H9 (cell line): Measurements from ENCODE around the gene THSD4. TPM values are rescaled to one million over a fixed set of nuclear protein-coding genes. Genes with fewer than 3 reads are reported as not detected.

ENCODE experiments used
- DNase-seq: peaks from one replicate; pipeline ENCODE4 v3.0.0-alpha.2; 2017
- H2AFZ ChIP-seq: one replicate; pipeline ENCODE4 v1.6.1; 2013; ENCODE audit warnings: mild to moderate bottlenecking, low read length, control low read depth, moderate library complexity
- H2AK5ac ChIP-seq: 2 replicates; pipeline ENCODE4 v1.6.1; 2013; ENCODE audit warnings: low read length, control low read depth, mixed read lengths; ENCODE audit not compliant: insufficient read length
- H2BK120ac ChIP-seq: one replicate; pipeline ENCODE4 v1.6.1; 2013; ENCODE audit warnings: low read depth, mild to moderate bottlenecking, low read length, control low read depth, inconsistent platforms; ENCODE audit not compliant: poor library complexity, severe bottlenecking
- H2BK12ac ChIP-seq: 2 replicates; pipeline ENCODE4 v1.6.1; 2013; ENCODE audit warnings: low read length, control low read depth, mixed read lengths, low read depth; ENCODE audit not compliant: insufficient read length
- H2BK15ac ChIP-seq: 2 replicates; pipeline ENCODE4 v1.6.1; 2013; ENCODE audit warnings: low read depth, low read length, control low read depth
- H2BK20ac ChIP-seq: one replicate; pipeline ENCODE4 v1.6.1; 2013; ENCODE audit warnings: low read depth, mild to moderate bottlenecking, low read length, control low read depth, inconsistent platforms; ENCODE audit not compliant: poor library complexity, severe bottlenecking
- H2BK5ac ChIP-seq: 2 replicates; pipeline ENCODE4 v1.6.1; 2013; ENCODE audit warnings: low read length, control low read depth, mixed read lengths; ENCODE audit not compliant: insufficient read length
- H3K14ac ChIP-seq: 2 replicates; pipeline ENCODE4 v1.6.1; 2013; ENCODE audit warnings: low read length, control low read depth; ENCODE audit not compliant: insufficient read depth
- H3K18ac ChIP-seq: 2 replicates; pipeline ENCODE4 v1.6.1; 2013; ENCODE audit warnings: low read depth, mild to moderate bottlenecking, mixed read lengths, low read length, control low read depth; ENCODE audit not compliant: insufficient read length
- H3K23ac ChIP-seq: 2 replicates; pipeline ENCODE4 v1.6.1; 2013; ENCODE audit warnings: low read length, control low read depth, mixed read lengths, low read depth; ENCODE audit not compliant: insufficient read length
- H3K23me2 ChIP-seq: 2 replicates; pipeline ENCODE4 v1.6.1; 2013; ENCODE audit warnings: low read depth, mild to moderate bottlenecking, mixed read lengths, low read length, control low read depth; ENCODE audit not compliant: insufficient read length, poor library complexity, severe bottlenecking
- H3K27ac ChIP-seq: 2 replicates; pipeline ENCODE4 v1.5.1; 2013; ENCODE audit warnings: low read length, control low read depth, mixed read lengths, low read depth; ENCODE audit not compliant: insufficient read length
- H3K27me3 ChIP-seq: 2 replicates; pipeline ENCODE4 v1.6.1; 2013; ENCODE audit warnings: low read length, control low read depth, inconsistent platforms; ENCODE audit not compliant: insufficient read depth
- H3K4ac ChIP-seq: 2 replicates; pipeline ENCODE4 v1.6.1; 2013; ENCODE audit warnings: low read depth, mild to moderate bottlenecking, control low read depth, inconsistent platforms, low read length, moderate library complexity
- H3K4me1 ChIP-seq: 2 replicates; pipeline ENCODE4 v1.6.1; 2013; ENCODE audit warnings: low read length, control low read depth, inconsistent platforms; ENCODE audit not compliant: insufficient read depth
- H3K4me2 ChIP-seq: 2 replicates; pipeline ENCODE4 v1.6.1; 2013; ENCODE audit warnings: low read length, control low read depth, mixed read lengths; ENCODE audit not compliant: insufficient read length, insufficient read depth
- H3K56ac ChIP-seq: 2 replicates; pipeline ENCODE4 v1.6.1; 2013; ENCODE audit warnings: low read depth, mild to moderate bottlenecking, mixed read lengths, low read length, control low read depth; ENCODE audit not compliant: insufficient read length
- H3K79me1 ChIP-seq: 2 replicates; pipeline ENCODE4 v1.6.1; 2013; ENCODE audit warnings: low read depth, mild to moderate bottlenecking, moderate library complexity, low read length, control low read depth, inconsistent platforms; ENCODE audit not compliant: insufficient read depth, poor library complexity, severe bottlenecking
- H3K79me2 ChIP-seq: 2 replicates; pipeline ENCODE4 v1.6.1; 2013; ENCODE audit warnings: low read length, control low read depth, inconsistent platforms; ENCODE audit not compliant: insufficient read depth
- H3K9ac ChIP-seq: 2 replicates; pipeline ENCODE4 v1.6.1; 2013; ENCODE audit warnings: low read length, control low read depth, mixed read lengths; ENCODE audit not compliant: insufficient read length; ENCODE audit errors: extremely low read depth
- H3K9me3 ChIP-seq: one replicate; pipeline ENCODE4 v1.6.1; 2013; ENCODE audit warnings: low read depth, low read length, inconsistent platforms; ENCODE audit not compliant: control insufficient read depth
- H3T11ph ChIP-seq: one replicate; pipeline ENCODE4 v1.6.1; 2013; ENCODE audit warnings: mild to moderate bottlenecking, low read length, control low read depth, inconsistent platforms
- H4K20me1 ChIP-seq: one replicate; pipeline ENCODE4 v1.6.1; 2013; ENCODE audit not compliant: control insufficient read depth, insufficient read length, insufficient read depth
- H4K5ac ChIP-seq: 2 replicates; pipeline ENCODE4 v1.6.1; 2013; ENCODE audit warnings: low read depth, mild to moderate bottlenecking, mixed read lengths, low read length, control low read depth; ENCODE audit not compliant: insufficient read length
- H4K8ac ChIP-seq: replicated peaks from 2 replicates; pipeline ENCODE4 v1.6.1; 2013; ENCODE audit warnings: low read length, control low read depth, mixed read lengths, low read depth; ENCODE audit not compliant: insufficient read length
- H4K91ac ChIP-seq: 2 replicates; pipeline ENCODE4 v1.6.1; 2013; ENCODE audit warnings: low read depth, mild to moderate bottlenecking, moderate library complexity, mixed read lengths, low read length, control low read depth; ENCODE audit not compliant: insufficient read length
- H3K27ac Mint-ChIP-seq, 3 experiments: 2 replicates in 2 of 3; 3 replicates in 1 of 3; pipeline ENCODE4 v1.8.0; 2020 to 2021; ENCODE audit warnings: mixed read lengths in 3 of 3, mild to moderate bottlenecking in 1 of 3, moderate library complexity in 1 of 3
- H3K27me3 Mint-ChIP-seq: 2 replicates; pipeline ENCODE4 v1.8.0; 2021; ENCODE audit warnings: low read depth, mild to moderate bottlenecking, moderate library complexity, mixed read lengths
- H3K36me3 Mint-ChIP-seq, 3 experiments: 2 replicates in 2 of 3; 3 replicates in 1 of 3; pipeline ENCODE4 v1.8.0; 2020 to 2021; ENCODE audit warnings: low read depth in 3 of 3, mixed read lengths in 3 of 3; ENCODE audit not compliant: insufficient read depth in 1 of 3
- H3K4me1 Mint-ChIP-seq, 2 experiments: 2 replicates each; pipeline ENCODE4 v1.8.0; 2020; ENCODE audit warnings: mixed read lengths in 2 of 2
- H3K4me3 Mint-ChIP-seq, 2 experiments: 2 replicates in 1 of 2; 3 replicates in 1 of 2; pipeline ENCODE4 v1.8.0; 2020 to 2021; ENCODE audit warnings: mild to moderate bottlenecking in 2 of 2, mixed read lengths in 2 of 2, moderate library complexity in 1 of 2
- H3K9me3 Mint-ChIP-seq, 2 experiments: 2 replicates in 1 of 2; 3 replicates in 1 of 2; pipeline ENCODE4 v1.8.0; 2020; ENCODE audit warnings: mild to moderate bottlenecking in 2 of 2, mixed read lengths in 2 of 2, moderate library complexity in 1 of 2
- CTCF ChIP-seq: fragments of 200-600 bp; sonication (generic); conservative IDR thresholded peaks from 3 replicates; pipeline ENCODE4 v1.8.0; 2021; ENCODE audit warnings: antibody characterized with exemption, mild to moderate bottlenecking
- WGBS: extraction: QIAGEN DNeasy Blood & Tissue Kit; methylation state at CpG from one replicate; pipeline ENCODE4 v1.1.7; 2013; ENCODE audit warnings: missing lambda C conversion rate, low lambda C conversion rate, mixed read lengths; ENCODE audit not compliant: insufficient read length; ENCODE audit errors: extremely low coverage; 5-methylcytosine and 5-hydroxymethylcytosine counted together
- total RNA-seq: library from RNA; stranded (reverse); gene quantifications from 2 replicates; pipeline ENCODE4 v1.2.1, GENCODE V29; 2021

The THSD4 gene
- total RNA-seq, 1 experiment from 2014 or later, result 5.5 TPM

GRCh38 chr15:71530116-71530515 is 414.8 kb downstream of the THSD4 start:
- Histone ChIP-seq H2BK15ac (no peak overlapping the region), H3T11ph (no peak overlapping the region), H2BK120ac (no peak overlapping the region), H3K4ac (no peak overlapping the region), H3K9ac (no peak overlapping the region), H3K23me2 (no peaks in the 10 kb centered on the region), H3K18ac (no peak overlapping the region), H2AFZ (no peak overlapping the region), H3K56ac (no peak overlapping the region), H3K27me3 (no peaks in the 10 kb centered on the region), H3K79me2 (no peaks in the 10 kb centered on the region), H3K79me1 (no peaks in the 10 kb centered on the region), H4K5ac (no peak overlapping the region), H2BK12ac (no peak overlapping the region), H3K14ac (no peak overlapping the region; the same call in 1 of the 2 replicates), H4K20me1 (no peaks in the 10 kb centered on the region), H3K27ac (no peak overlapping the region), H3K4me2 (no peak overlapping the region), H3K9me3 (no peaks in the 10 kb centered on the region), H4K91ac (no peak overlapping the region), H2BK5ac (no peak overlapping the region), H3K4me1 (no peaks in the 10 kb centered on the region), H2BK20ac (no peak overlapping the region), H4K8ac (no peak overlapping the region), H2AK5ac (no peak overlapping the region), H3K23ac (no peak overlapping the region)
- DNase-seq, result no peak
- H3K36me3 Mint-ChIP-seq, result no peaks in the 10 kb centered on the region
- TF ChIP-seq CTCF, result no peak
- peaks cover 12% of the 10 kb centered on the region in 2 experiments for H3K4me1 Mint-ChIP-seq
- no peak overlapping the region; a peak in 2 of 7 replicates for H3K27ac Mint-ChIP-seq
- WGBS, result no CpG with 5 or more reads among the region's 3 CpGs
- peaks cover 0 to 2% of the 10 kb centered on the region in 2 experiments; a peak in 1 of 5 replicates for H3K9me3 Mint-ChIP-seq
- no peak overlapping the region for H3K4me3 Mint-ChIP-seq
- no peaks in the 10 kb centered on the region for H3K27me3 Mint-ChIP-seq
